IPS-NIHi11 (cell line): Measurements from ENCODE around the gene FBXL22.
"Not testable (repeated sequence)": the region's sequence is repeated elsewhere in the genome, so short reads cannot be mapped to it uniquely, and the experiment has no call there.

ENCODE experiments used
- DNase-seq: peaks from one replicate; pipeline ENCODE4 v3.0.0; 2012; ENCODE audit warnings: mixed read lengths, low spot score

FBXL22 gene

DNA sequence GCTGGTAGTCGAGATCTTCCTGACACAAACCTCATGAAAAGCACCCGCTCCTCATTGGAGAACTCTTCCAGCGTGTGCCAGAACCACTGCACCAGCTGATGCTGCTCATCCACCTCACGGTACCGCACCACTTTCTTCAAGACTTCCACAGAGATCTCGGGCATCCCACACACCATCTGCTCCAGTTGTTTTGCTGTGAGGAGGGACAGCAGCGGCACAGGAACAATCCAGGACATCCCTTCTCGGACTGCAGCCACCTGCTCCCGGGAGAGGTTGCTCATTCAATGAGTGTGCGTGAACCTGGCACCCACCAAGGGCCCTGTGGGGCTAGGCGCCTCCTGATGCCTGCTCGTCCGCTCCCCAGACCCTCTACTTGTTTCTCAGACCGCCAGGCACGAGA lies 15.1 kb downstream of the FBXL22 start:
- DNase-seq: no peak

DNA sequence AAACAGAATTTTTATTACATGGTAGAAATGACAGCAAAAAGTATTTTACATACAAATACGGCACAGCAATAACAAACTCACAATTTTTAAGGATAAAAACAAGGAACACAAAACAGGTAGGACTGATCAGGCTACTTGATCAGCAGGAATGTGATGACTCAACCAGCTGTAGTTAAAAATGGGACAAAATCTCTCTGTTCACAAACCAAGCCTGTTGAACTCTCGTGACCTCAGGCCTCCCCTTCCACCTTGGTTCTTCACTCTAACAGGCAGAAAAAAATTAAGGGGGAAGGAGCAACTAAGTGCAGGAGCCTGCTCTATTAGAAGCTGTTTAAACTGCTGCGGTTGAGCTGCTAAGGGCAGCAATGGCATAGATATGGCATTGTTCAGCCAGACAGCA lies 18.7 kb downstream of the FBXL22 start:
- DNase-seq: peak; percentile 29

DNA sequence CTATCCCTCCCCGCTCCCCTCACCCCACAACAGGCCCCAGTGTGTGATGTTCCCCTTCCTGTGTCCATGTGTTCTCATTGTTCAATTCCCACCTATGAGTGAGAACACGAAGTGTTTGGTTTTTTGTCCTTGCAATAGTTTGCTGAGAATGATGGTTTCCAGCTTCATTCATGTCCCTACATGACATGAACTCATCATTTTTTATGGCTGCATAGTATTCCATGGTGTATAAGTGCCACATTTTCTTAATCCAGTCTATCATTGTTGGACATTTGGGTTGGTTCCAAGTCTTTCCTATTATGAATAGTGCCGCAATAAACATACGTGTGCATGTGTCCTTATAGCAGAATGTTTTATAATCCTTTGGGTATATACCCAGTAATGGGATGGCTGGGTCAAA lies 20.0 kb downstream of the FBXL22 start:
- DNase-seq: not testable (repeated sequence)

DNA sequence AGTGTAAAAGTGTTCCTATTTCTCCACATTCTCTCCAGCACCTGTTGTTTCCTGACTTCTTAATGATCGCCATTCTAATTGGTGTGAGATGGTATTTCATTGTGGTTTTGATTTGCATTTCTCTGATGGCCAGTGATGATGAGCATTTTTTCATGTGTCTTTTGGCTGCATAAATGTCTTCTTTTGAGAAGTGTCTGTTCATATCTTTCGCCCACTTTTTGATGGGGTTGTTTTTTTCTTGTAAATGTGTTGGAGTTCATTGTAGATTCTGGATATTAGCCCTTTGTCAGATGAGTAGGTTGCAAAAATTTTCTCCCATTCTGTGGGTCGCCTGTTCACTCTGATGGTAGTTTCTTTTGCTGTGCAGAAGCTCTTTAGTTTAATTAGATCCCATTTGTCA lies 20.4 kb downstream of the FBXL22 start:
- not testable (repeated sequence) for DNase-seq

DNA sequence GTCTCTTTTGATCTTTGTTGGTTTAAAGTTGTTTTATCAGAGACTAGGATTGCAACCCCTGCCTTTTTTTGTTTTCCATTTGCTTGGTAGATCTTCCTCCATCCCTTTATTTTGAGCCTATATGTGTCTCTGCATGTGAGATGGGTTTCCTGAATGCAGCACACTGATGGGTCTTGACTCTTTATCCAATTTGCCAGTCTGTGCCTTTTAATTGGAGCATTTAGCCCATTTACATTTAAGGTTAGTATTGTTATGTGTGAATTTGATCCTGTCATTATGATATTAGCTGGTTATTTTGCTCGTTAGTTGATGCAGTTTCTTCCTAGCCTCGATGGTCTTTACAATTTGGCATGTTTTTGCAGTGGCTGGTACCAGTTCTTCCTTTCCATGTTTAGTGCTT lies 23.6 kb downstream of the FBXL22 start:
- DNase-seq: not testable (repeated sequence)

DNA sequence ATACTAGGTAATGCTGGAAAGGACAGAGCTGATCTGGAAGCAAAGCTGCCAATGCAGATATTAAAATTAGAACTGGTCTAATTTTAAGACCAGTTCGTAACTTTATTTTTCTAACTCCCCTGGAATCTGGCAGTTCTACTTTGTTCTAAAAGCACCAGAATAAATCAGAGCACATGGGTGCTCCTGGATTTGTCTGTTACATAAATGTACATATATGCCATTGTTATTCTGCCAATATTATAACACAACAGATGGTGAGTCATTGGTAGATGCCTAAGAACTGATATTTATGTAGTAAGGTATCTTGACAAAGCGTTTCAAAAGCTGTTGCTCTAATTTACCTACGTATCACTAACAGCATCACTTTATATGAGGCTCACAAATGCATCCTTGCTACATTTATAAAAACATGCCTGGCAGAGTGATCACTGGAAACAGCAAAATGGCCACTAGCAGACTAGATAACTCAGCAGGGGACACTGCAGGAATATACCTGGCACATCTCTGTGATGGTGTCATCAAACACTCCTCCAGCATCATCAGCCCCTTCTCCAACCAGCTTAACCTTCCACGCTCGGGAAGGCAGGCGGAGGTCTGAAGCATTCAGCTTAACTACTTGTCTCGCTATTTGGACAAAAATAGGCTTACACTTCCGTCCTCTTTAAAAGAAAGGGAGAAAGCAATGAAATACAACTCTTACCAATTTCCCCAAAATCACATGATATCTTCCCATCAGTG lies 26.2 kb downstream of the FBXL22 start:
- no peak for DNase-seq

DNA sequence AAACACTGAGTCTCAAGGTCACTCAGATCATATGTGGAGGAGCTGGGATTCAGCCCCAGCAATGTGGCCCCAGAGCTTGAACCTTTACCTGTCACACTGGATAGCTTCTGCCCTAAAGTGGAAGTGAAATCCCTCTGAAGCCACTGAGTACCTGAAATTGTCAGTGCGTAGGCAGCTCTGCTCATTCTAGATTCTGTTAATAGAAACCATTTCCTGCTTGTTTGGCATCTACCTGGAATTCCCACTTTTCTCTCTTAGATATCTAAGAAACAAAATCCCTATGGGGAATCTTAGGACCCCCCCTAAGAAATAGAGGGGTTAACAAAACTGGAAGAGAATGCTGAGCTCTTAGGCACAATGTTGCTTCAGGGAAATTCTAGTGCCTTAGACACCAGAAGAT lies 29.8 kb downstream of the FBXL22 start:
- no peak for DNase-seq

DNA sequence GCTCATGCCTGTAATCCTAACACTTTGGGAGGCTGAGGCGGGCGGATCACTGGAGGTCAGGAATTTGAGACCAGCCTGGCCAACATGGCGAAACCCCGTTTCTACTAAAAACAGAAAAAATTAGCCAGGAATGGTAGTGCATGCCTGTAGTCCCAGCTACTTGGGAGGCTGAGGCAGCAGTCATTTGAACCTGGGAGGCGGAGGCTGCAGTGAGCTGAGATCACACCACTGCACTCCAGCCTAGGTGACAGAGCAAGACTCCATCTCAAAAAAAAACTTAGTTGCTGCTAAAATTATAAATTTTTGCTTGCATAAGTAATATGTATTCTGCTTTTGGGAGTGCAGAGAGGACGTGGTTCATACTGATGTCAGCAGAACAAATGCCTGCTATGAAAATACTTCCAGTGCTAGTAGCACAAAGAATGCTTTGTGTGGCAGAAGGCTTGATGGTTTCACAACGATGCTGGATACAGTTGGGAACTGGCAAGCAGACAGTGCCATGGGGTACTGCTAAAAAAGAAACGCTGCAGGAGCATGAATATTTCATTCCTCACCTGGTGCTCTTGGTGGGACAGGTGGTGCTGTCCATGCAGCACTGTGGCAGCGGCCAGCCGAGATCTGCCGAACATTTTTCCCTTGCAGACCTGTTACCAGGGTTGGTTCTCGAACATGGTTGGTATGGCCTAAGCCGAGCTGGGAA lies 31.1 kb downstream of the FBXL22 start:
- DNase-seq: no peak

DNA sequence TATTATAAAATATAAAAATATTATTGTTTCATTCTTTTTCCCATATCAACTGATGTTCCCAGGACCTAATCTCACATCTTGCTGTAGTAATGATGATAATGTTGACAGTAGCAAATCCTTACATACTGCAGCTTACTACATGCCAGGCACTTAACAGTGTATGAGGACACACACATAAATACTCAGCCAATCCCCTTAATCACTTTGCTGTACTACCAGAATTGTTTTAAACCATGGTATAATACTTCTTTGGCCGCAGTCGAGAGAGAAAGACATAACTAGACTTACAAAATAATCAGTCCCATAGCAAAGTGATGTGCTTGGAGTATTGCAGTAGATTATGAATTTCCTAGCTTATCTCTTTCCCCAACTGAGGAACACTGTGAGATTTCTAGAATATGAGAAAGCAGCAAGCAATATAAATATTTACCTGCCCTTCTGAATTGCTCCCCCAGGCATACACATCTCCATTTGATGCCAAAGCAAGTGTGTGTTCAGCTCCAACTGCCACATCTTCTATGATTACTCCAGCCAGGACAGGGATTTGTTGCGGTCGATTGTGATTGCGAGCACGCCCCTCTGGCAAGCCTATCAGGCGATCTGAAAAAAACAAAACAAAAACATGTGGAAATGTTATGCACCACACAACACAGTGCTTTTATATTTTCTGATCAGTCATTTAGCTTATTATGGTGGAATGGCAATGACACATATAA lies 33.0 kb downstream of the FBXL22 start:
- no peak for DNase-seq

DNA sequence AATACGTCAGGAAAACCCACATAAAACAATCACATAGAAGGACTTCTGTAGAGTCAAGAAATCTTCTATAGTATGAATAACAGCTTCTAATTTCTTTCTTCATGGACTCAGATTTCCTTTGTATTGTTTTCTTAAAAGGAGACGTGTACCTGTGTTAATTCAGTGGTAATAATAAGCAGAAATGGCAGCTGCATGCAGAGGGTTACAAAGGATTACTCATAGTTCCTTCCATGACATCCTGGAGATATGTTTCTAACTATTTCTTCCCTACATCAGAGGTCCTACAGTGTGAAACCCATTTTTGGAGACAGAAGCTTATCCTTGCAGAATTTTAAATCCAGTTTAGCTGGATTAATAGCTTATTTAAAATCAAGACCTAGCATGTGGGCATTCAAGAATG lies 36.1 kb downstream of the FBXL22 start:
- DNase-seq: no peak

DNA sequence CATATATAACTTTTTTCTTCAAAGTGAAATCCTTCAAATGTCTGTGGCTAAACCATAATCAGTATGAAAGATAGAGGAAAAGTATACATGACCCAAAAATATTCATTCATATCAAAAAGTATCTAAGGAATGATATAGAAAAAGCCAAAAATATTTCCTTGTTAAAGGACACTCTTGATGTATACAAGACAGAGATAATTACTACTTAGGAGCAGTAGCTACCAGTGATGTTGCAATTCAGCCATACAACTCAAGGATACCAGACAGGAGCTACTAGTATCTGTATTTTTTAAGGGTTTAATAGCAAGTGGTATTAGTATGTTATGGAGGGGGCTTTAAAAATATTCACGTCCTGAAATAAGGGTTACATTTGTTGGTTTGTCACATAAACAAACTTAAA lies 37.0 kb downstream of the FBXL22 start:
- DNase-seq: no peak

DNA sequence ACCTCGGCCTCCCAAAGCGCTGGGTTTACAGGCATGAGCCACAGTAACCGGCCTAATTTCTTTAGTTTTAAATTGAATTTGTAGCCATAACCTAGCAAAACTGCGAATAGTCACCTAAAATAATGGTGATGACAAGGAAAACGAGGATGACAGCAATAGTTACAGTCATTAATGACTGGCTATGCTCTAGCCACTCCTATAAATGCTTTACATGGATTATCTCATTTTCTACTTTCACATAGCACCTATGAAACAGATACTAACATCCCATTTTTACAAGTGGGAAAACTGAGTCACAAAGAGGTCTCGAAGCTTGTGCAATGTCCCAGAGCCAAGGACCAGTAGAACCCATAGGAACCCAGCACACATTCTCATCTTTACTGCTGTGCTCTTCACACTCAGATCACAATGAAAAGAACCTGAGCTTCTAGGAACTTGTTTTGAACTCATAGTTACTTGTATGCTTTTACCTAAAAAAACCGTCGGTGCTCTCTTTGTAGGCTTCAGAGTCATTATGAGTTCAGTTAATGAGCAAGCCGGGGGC lies 39.4 kb downstream of the FBXL22 start:
- DNase-seq: no peak

DNA sequence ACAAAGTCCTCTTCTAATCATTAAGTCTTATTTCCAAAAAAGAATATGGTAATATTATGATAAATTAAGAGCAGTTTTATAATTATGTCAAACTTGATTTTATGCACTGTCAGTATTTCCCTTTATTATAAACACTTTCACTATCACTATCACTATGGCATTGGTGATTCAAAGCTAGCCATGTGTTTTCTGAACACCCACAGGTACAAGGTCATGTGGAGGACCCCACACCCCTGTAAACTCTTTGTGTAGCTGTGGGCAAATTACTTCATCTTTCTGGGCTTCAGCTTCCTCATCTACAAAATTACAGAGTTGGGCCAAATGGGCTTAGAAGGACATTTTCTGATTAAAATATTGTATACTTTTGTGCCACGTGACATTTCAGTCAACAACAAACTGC lies 41.7 kb downstream of the FBXL22 start:
- no peak for DNase-seq

DNA sequence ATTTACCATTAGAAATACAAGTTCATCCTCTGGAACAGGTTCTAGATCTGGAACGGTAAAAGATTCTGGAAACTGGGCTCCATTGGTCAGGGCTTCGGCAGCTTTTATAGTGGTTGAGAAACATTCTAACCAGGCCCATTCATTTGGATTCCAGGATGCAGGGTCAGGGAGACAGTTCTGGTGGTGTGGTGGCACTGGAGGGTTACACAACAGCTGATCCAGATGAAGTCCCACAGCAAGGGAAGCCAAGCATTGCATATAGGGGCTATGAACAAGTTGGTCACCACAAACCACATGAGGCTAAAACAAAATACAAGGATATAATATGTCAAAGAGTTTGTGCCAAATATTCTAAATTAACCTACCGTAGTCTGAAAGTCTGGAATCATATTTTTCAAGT lies 43.0 kb downstream of the FBXL22 start:
- DNase-seq: no peak
